Suppressor macrophage treated with lipopolysaccharide for 4 hours (primary cell): Measurements from ENCODE around the gene PSKH1.

ENCODE experiments used
- DNase-seq: peaks from one replicate; pipeline ENCODE4 v3.0.0-alpha.2; 2020

The PSKH1 gene

GRCh38 chr16:67868290-67868689, 24.8 kb upstream of the PSKH1 start:
- no peak for DNase-seq

DNA sequence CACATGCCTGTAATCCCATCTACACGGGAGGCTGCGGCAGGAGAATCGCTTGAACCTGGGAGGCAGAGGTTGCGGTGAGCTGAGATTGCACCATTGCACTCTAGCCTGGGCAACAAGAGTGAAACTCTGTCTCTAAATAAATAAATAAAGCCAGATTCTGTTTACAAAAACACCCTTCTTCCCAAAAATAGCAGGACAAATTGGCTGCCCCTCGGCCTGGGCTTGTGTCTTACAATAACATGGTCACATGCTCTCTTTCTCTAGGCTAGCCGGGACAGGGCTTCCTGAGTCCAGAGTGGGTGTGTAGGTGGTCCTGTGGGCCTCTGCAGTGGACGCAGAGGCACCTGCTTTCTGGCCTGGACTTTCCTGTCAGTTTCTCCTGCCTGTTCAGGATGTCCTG, 23.4 kb upstream of the PSKH1 start:
- no peak for DNase-seq

DNA sequence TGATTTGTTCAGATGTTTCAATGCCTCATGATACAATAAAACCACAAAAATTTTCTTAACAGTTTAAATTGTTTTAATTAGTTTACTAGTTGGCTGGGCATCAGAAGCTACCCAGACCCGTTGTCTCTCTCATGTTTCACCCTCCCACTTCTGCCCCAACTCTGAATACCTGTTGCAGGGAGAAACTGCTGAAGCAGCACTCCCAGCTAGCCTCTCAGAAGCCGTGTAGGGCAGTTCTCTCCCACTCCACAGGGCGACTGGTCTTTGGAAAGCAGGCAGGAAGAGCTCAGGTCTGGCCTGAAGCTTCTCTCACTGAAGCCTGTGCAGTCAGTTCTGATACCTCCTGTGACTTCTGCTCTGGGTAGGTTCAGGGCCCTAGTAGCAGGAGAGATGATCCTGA, 21.8 kb upstream of the PSKH1 start:
- no peak for DNase-seq

- no peak for DNase-seq
These were observed 20.9 kb upstream of the PSKH1 start for GRCh38 chr16:67872131-67872630.

DNA sequence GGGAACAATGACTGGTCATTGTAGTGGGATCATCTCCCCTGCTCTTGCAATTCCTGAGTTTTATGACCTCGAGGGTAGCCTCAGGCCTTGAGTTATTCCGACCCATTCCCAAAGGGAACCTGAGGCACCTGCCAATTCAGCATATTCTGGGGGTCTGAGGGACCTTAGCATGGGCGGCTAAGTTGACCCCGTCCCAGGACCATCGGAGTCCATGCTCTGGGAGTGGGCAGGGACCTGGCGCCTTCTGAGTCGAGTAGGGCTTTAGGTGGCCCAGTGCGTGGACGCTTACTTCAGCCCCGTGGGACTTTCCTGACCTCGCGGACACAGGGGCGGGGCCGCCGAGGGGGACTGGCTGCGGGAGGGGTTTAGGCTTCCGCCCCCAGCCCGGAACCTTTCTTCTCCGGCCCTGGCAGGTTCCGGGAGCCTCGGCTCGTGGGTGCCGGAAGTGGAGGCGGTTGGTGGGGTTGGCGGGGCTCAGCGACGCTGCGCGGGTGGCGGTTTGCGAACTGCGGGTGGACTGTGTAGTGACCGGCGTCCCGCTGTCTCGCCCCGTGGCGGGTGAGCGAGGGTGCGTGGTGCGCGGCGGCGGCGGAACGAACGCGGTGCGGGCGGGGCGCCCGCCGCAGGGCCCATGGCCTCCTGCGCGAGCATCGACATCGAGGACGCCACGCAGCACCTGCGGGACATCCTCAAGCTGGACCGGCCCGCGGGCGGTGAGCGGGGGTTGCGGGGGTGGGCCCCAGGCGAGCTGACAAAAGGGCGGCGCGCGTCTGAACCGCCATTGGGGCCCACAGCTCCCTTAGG, 20.2 kb upstream of the PSKH1 start, which contains the start of gene EDC4:
Gene EDC4, plus strand, starts transcription at position 422 of the 804 bp plus-strand sequence. Its CDS starts 210 bp downstream, at position 632.
- peak; percentile 94 for DNase-seq

- DNase-seq: peak; percentile 11
These were observed 19.4 kb upstream of the PSKH1 start for GRCh38 chr16:67873435-67874370.

DNA sequence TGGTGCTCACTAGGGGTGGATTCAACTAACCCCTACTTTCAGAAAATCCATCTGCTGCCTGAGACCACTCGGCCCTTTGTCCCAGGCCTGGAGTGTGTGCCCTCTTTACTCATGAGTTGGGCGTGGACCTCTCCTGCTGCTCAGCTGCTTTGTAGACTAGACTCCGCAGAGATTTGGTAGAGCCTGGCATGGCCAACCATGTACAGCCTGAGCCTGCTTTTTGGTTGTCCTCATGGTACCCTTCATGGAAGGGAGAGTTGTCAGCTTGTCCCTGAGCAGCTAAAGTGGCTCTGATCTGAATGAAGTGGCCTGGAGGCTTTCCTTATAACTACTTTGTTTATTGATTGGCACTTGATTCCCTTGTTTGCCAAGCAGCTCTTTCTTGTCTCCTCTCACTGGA, 18.7 kb upstream of the PSKH1 start:
- no peak for DNase-seq

- no peak for DNase-seq
These were observed 16.0 kb upstream of the PSKH1 start for GRCh38 chr16:67877064-67877463.

GRCh38 chr16:67878232-67878631, 14.8 kb upstream of the PSKH1 start:
- DNase-seq: no peak

GRCh38 chr16:67878846-67879245, 14.2 kb upstream of the PSKH1 start:
- DNase-seq: no peak

DNA sequence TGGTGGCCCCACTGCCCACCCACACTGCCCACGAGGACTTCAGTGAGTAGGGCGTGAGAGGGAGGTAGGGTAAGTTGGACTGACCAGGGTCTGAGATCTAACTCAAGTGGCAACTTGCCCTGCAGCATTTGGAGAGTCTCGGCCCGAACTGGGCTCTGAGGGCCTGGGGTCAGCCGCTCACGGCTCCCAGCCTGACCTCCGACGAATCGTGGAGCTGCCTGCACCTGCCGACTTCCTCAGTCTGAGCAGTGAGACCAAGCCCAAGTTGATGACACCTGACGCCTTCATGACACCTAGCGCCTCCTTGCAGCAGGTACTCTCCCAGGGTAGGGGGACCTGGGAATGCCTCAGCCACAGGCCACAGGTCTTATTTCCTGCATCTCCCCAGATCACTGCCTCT, 13.6 kb upstream of the PSKH1 start:
- no peak for DNase-seq

DNA sequence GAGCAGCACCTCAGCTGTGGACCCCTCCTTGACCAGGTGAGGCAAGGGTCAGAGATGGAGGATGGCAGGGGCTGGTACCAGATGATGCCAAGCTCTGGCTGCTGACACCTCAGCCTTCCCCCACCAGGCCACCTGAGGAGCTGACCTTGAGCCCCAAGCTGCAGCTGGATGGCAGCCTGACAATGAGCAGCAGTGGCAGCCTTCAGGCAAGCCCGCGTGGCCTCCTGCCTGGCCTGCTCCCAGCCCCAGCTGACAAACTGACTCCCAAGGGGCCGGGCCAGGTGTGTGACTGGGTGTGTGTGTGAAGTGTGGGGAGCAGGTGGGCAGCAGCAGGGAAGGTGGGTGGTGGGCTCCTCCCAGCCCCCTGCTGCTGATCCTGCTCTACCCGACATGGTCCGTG, 13.1 kb upstream of the PSKH1 start:
- no peak for DNase-seq

DNA sequence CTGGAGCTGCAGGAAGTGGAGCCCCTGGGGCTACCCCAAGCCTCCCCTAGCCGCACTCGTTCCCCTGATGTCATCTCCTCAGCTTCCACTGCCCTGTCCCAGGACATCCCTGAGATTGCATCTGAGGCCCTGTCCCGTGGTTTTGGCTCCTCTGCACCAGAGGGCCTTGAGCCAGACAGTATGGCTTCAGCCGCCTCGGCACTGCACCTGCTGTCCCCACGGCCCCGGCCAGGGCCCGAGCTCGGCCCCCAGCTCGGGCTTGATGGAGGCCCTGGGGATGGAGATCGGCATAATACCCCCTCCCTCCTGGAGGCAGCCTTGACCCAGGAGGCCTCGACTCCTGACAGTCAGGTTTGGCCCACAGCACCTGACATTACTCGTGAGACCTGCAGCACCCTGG, 12.5 kb upstream of the PSKH1 start:
- DNase-seq: no peak

GRCh38 chr16:67881621-67882161, 11.4 kb upstream of the PSKH1 start:
- DNase-seq: no peak

GRCh38 chr16:67882374-67883145, 10.5 kb upstream of the PSKH1 start:
- no peak for DNase-seq

- DNase-seq: no peak
These were observed 9.7 kb upstream of the PSKH1 start for GRCh38 chr16:67883146-67883871.

DNA sequence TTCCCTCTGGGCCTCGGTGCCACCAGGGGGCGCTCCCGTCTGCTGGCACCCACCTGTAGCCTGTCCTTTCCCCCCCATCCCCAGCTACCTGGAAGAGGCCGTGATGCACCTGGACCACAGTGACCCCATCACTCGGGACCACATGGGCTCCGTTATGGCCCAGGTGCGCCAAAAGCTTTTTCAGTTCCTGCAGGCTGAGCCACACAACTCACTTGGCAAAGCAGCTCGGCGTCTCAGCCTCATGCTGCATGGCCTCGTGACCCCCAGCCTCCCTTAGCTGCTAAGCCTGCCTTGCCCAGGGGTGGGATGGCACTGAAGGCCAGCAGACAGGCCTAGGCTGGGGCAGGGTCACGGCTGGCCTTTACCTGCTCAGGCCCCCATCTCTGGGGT, 9.2 kb upstream of the PSKH1 start:
- peak; percentile 58 for DNase-seq

GRCh38 chr16:67884684-67885083, 8.4 kb upstream of the PSKH1 start, which contains the start of gene NRN1L:
Gene NRN1L, plus strand, starts transcription at chr16:67884885. Its CDS starts 19 bp downstream, at chr16:67884904.
- no peak for DNase-seq

DNA sequence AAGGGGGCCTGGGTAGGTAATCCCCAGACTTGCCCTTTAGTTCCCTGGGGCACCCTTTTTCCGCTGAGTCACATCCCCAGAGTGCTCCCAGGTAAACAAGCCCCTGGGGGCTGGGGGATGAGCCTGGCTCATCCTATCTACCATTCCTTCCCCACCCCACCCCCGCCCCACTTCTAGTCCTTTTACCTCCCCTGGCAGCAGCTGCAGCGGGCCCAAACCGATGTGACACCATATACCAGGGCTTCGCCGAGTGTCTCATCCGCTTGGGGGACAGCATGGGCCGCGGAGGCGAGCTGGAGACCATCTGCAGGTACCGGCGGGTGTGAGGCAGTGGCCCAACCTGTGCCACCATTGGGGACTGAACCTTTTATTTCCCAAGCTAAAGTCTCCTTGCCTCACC, 7.5 kb upstream of the PSKH1 start:
- no peak for DNase-seq

- no peak for DNase-seq
These were observed 7.1 kb upstream of the PSKH1 start for GRCh38 chr16:67885976-67886375.

GRCh38 chr16:67886387-67886786, 6.7 kb upstream of the PSKH1 start:
- no peak for DNase-seq

- no peak for DNase-seq
These were observed 4.7 kb upstream of the PSKH1 start for GRCh38 chr16:67888331-67888730.
